ENCODE data around the gene LIPC.

The LIPC gene

GRCh38 chr15:58437531-58438105 is 5.8 kb downstream of the LIPC start:
- DNase-seq: no peak

- no peak for DNase-seq
Observed at GRCh38 chr15:58438111-58438510, 6.3 kb downstream of the LIPC start.

GRCh38 chr15:58438956-58439355 is 7.2 kb downstream of the LIPC start:
- peak; percentile 36 for DNase-seq

- DNase-seq: no peak
Observed at GRCh38 chr15:58440158-58440910, 8.5 kb downstream of the LIPC start.

- DNase-seq: no peak
Observed at GRCh38 chr15:58440922-58441321, 9.1 kb downstream of the LIPC start.

- DNase-seq: no peak
Observed at GRCh38 chr15:58441376-58442070, 9.7 kb downstream of the LIPC start.

- DNase-seq: no peak
Observed at GRCh38 chr15:58442122-58442521, 10.3 kb downstream of the LIPC start.

- DNase-seq: no peak
Observed at GRCh38 chr15:58443308-58443707, 11.5 kb downstream of the LIPC start.

- no peak for DNase-seq
Observed at GRCh38 chr15:58444056-58444455, 12.3 kb downstream of the LIPC start.

GRCh38 chr15:58444658-58445332 is 13.0 kb downstream of the LIPC start:
- DNase-seq: no peak

GRCh38 chr15:58445865-58446264 is 14.1 kb downstream of the LIPC start:
- no peak for DNase-seq

- DNase-seq: no peak
Observed at GRCh38 chr15:58446521-58446920, 14.7 kb downstream of the LIPC start.

- no peak for DNase-seq
Observed at GRCh38 chr15:58447271-58448010, 15.7 kb downstream of the LIPC start.

GRCh38 chr15:58448331-58448730 is 16.5 kb downstream of the LIPC start:
- no peak for DNase-seq

- DNase-seq: no peak
Observed at GRCh38 chr15:58448906-58449305, 17.1 kb downstream of the LIPC start.

- DNase-seq: no peak
Observed at GRCh38 chr15:58451826-58452225, 20.0 kb downstream of the LIPC start.

- DNase-seq: no peak
Observed at GRCh38 chr15:58452775-58453174, 21.0 kb downstream of the LIPC start.

- DNase-seq: no peak
Observed at GRCh38 chr15:58453931-58454793, 22.4 kb downstream of the LIPC start.

GRCh38 chr15:58454950-58455401 is 23.2 kb downstream of the LIPC start:
- DNase-seq: no peak

GRCh38 chr15:58457466-58457965 is 25.7 kb downstream of the LIPC start:
- no peak for DNase-seq

GRCh38 chr15:58458076-58458475 is 26.3 kb downstream of the LIPC start:
- no peak for DNase-seq

GRCh38 chr15:58459045-58459444 is 27.3 kb downstream of the LIPC start:
- no peak for DNase-seq
